Measurements from ENCODE around the gene ZBTB44.

GRCh38 chr11:130208241-130209127 is 106.2 kb downstream of the ZBTB44 start:
- TF ChIP-seq CTCF (IDR thresholded peaks at IDR 0.05) (no peak), EZH2phosphoT487 (IDR thresholded peaks at IDR 0.05) (no peak)

Data from neural progenitor cell (in vitro differentiated cells).